Fibroblast of lung (primary cell): ENCODE data around the gene JAZF1. TPM values are rescaled to one million over a fixed set of nuclear protein-coding genes. Genes with fewer than 3 reads are reported as not detected.

Experiments used
- DNase-seq, 2 donors: peaks; one replicate each; pipeline versions ENCODE4 v3.0.0 to v3.0.0-alpha.2; 2010; ENCODE audit warnings: low read depth in 2 of 2
- H2AFZ ChIP-seq: 2 replicates; pipeline ENCODE4 v1.5.1; 2012; ENCODE audit warnings: low read length, control low read depth, inconsistent platforms
- H3K27ac ChIP-seq: 2 replicates; pipeline ENCODE4 v1.5.1; 2011; ENCODE audit warnings: low read length, control low read depth; ENCODE audit not compliant: insufficient read depth
- H3K27me3 ChIP-seq: 2 replicates; pipeline ENCODE4 v1.5.1; 2011; ENCODE audit warnings: mild to moderate bottlenecking, low read length; ENCODE audit not compliant: control insufficient read depth, insufficient read depth
- H3K36me3 ChIP-seq: 2 replicates; pipeline ENCODE4 v1.5.1; 2011; ENCODE audit warnings: low read length; ENCODE audit not compliant: control insufficient read depth, insufficient read depth
- H3K4me1 ChIP-seq: 2 replicates; pipeline ENCODE4 v1.5.1; 2011; ENCODE audit warnings: low read length; ENCODE audit not compliant: control insufficient read depth, insufficient read depth; ENCODE audit errors: extremely low read depth
- H3K4me2 ChIP-seq: 2 replicates; pipeline ENCODE4 v1.5.1; 2011; ENCODE audit warnings: low read length, control low read depth; ENCODE audit not compliant: insufficient read depth; ENCODE audit errors: extremely low read depth
- H3K4me3 ChIP-seq, 4 experiments: fragments of 200-600 bp in 1 of 4; sonication (generic) in 1 of 4; replicated peaks in 1 of 4; 2 replicates each; pipeline ENCODE4 v1.5.1; 2011 to 2016; ENCODE audit warnings: low read length in 4 of 4, low read depth in 3 of 4, mild to moderate bottlenecking in 3 of 4, control low read depth in 2 of 4, inconsistent platforms in 1 of 4, mixed read lengths in 1 of 4; ENCODE audit not compliant: insufficient read depth in 1 of 4; ENCODE audit errors: control extremely low read depth in 1 of 4
- H3K79me2 ChIP-seq: 2 replicates; pipeline ENCODE4 v1.5.1; 2012; ENCODE audit warnings: mild to moderate bottlenecking, low read length, inconsistent platforms; ENCODE audit not compliant: control insufficient read depth, insufficient read depth
- H3K9ac ChIP-seq: 2 replicates; pipeline ENCODE4 v1.5.1; 2011; ENCODE audit warnings: mild to moderate bottlenecking, low read length, control low read depth; ENCODE audit not compliant: insufficient read depth
- H3K9me3 ChIP-seq: 2 replicates; pipeline ENCODE4 v1.5.1; 2012; ENCODE audit warnings: low read depth, low read length; ENCODE audit not compliant: control insufficient read depth, insufficient read depth
- H4K20me1 ChIP-seq: 2 replicates; pipeline ENCODE4 v1.5.1; 2011; ENCODE audit warnings: low read length; ENCODE audit not compliant: control insufficient read depth, insufficient read depth; ENCODE audit errors: extremely low read depth
- CTCF ChIP-seq, 2 donors: IDR thresholded peaks in 1 of 2; conservative IDR thresholded peaks in 1 of 2; 1 replicate in 1 of 2; 2 replicates in 1 of 2; pipeline ENCODE4 v1.5.1; 2011 to 2012; ENCODE audit warnings: low read length in 2 of 2, control low read depth in 1 of 2, inconsistent platforms in 1 of 2, low read depth in 1 of 2, mild to moderate bottlenecking in 1 of 2
- EZH2 ChIP-seq: IDR thresholded peaks from 2 replicates; pipeline ENCODE4 v1.5.1; 2012; ENCODE audit warnings: low read length, control low read depth, mild to moderate bottlenecking; ENCODE audit errors: missing control alignments
- polyA plus RNA-seq, 2 donors: library from polyadenylated mRNA; depleted of rRNA in 1 of 2; stranded (reverse) in 1 of 2; unstranded in 1 of 2; fragments of >200 nt; gene quantifications; 2 replicates each; pipeline ENCODE4 v1.2.1, GENCODE V29; 2011 to 2012; ENCODE audit warnings: missing spikeins in 1 of 2
- total RNA-seq: library from RNA; depleted of rRNA; stranded (reverse); fragments of >200 nt; gene quantifications from 2 replicates; pipeline ENCODE4 v1.2.1, GENCODE V29; 2014

The JAZF1 gene
- total and polyA plus RNA-seq, 2 donors (not counting 1 experiment from before 2014, with no cell fraction given): 9.1 to 9.3 TPM

GRCh38 chr7:28064437-28064836 lies 116.2 kb downstream of the JAZF1 start:
- H3K4me2 ChIP-seq: no peak overlapping the region
- H3K9me3 ChIP-seq: no peaks in the 10 kb centered on the region
- H3K79me2 ChIP-seq: no peaks in the 10 kb centered on the region
- DNase-seq: no peak
- no peak overlapping the region for H3K9ac ChIP-seq
- peaks cover 14% of the 10 kb centered on the region for H3K4me1 ChIP-seq
- H4K20me1 ChIP-seq: no peaks in the 10 kb centered on the region
- no peak overlapping the region for H3K4me3 ChIP-seq
- no peaks in the 10 kb centered on the region for H3K27me3 ChIP-seq
- no peak for TF ChIP-seq EZH2
- TF ChIP-seq CTCF (conservative IDR thresholded peaks at IDR 0.05 in 1 of 2, IDR thresholded peaks at IDR 0.05 in 1 of 2; ENCODE audit: low read depth in 1 of 2, low read length in 2 of 2): no peak
- no peak overlapping the region for H3K27ac ChIP-seq
- no peak overlapping the region for H2AFZ ChIP-seq
- H3K36me3 ChIP-seq: no peaks in the 10 kb centered on the region

- peak overlapping the region; percentile 27 for H2AFZ ChIP-seq
Measured at GRCh38 chr7:28062197-28062991, 118.2 kb downstream of the JAZF1 start.

GRCh38 chr7:28061824-28062196 lies 118.8 kb downstream of the JAZF1 start:
- H3K27me3 ChIP-seq: no peaks in the 10 kb centered on the region
- no peak overlapping the region for H3K4me3 ChIP-seq
- H3K4me2 ChIP-seq: no peak overlapping the region
- H3K27ac ChIP-seq: no peak overlapping the region
- no peak overlapping the region for H2AFZ ChIP-seq
- peaks cover 6% of the 10 kb centered on the region for H3K4me1 ChIP-seq
- H4K20me1 ChIP-seq: no peaks in the 10 kb centered on the region
- H3K79me2 ChIP-seq: no peaks in the 10 kb centered on the region
- DNase-seq: no peak
- no peaks in the 10 kb centered on the region for H3K9me3 ChIP-seq
- no peak overlapping the region for H3K9ac ChIP-seq
- no peak for TF ChIP-seq EZH2
- TF ChIP-seq CTCF (conservative IDR thresholded peaks at IDR 0.05 in 1 of 2, IDR thresholded peaks at IDR 0.05 in 1 of 2; ENCODE audit: low read depth in 1 of 2, low read length in 2 of 2): no peak
- H3K36me3 ChIP-seq: no peaks in the 10 kb centered on the region

More at GRCh38 chr7:28062197-28062991, 118.2 kb downstream of the JAZF1 start:
- peak; percentile 44 to 70 for DNase-seq
- Histone ChIP-seq H3K4me1 (peaks cover 6% of the 10 kb centered on the region), H3K27me3 (no peaks in the 10 kb centered on the region), H3K27ac (peak overlapping the region; percentile 55), H3K4me2 (peak overlapping the region; percentile 15), H4K20me1 (no peaks in the 10 kb centered on the region), H3K79me2 (no peaks in the 10 kb centered on the region), H3K4me3 (no peak overlapping the region), H3K9me3 (no peaks in the 10 kb centered on the region), H3K9ac (no peak overlapping the region), H3K36me3 (no peaks in the 10 kb centered on the region)
- TF ChIP-seq CTCF (conservative IDR thresholded peaks at IDR 0.05 in 1 of 2, IDR thresholded peaks at IDR 0.05 in 1 of 2; ENCODE audit: low read depth in 1 of 2, low read length in 2 of 2) (peak; percentile 73 to 77), EZH2 (no peak)
